Loucy (cell line): ENCODE measurements around the gene C1QTNF9B.

Source experiments
- EZH2phosphoT487 ChIP-seq: fragments of 200-600 bp; IDR thresholded peaks from 2 replicates; pipeline ENCODE4 v1.6.1; 2018; ENCODE audit warnings: antibody characterized with exemption, mild to moderate bottlenecking, moderate library complexity, borderline replicate concordance
- TF ChIP-seq, protein P1 (sequence below): fragments of 200-600 bp; sonication (generic); conservative IDR thresholded peaks from 2 replicates; pipeline ENCODE4 v1.5.1; 2014; ENCODE audit warnings: mild to moderate bottlenecking, antibody characterized with exemption, low read length

DNA sequence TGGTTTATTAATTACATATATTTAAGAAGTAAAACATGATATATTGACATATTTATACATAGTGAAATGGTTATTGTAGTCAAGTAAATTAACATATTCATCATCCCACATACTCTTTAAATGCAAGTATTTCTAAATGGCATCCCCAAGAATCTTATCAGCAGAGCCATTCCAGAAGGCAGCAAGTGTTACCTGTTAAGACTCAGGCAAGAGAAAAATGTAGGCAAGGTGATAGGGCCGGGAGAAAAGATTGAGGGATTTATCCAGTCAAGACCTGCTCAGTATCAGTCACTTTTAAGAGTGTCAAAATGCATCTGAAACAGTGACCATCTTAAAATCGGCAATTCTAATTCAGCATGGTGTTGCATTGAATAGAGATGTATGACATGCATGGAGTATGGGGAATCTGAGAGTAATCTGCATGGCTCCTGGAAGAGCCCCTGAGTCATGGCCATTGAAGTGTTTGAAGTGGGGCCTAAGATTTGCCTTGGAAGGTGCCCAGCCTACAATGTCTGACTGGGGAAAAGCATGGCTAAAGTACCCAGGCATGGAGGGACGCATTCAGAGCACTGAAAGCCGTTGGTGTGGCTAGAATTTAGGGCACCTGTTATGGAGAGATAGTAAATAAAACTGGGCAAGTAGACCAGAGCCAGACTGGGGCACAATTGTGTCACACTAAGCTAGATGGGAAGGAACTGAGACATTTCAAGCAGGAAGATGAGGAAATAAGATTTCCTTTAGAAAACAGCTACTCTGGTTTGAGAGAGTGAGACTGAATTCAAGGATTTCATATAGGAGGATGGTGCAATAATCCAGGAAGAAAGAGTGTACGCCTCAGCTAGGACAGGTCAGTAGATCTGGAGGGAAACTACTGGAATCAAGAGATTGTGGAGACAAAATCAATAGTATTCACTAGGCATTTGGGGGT lies 25.0 kb upstream of the C1QTNF9B start:
- TF ChIP-seq, protein P1, sequence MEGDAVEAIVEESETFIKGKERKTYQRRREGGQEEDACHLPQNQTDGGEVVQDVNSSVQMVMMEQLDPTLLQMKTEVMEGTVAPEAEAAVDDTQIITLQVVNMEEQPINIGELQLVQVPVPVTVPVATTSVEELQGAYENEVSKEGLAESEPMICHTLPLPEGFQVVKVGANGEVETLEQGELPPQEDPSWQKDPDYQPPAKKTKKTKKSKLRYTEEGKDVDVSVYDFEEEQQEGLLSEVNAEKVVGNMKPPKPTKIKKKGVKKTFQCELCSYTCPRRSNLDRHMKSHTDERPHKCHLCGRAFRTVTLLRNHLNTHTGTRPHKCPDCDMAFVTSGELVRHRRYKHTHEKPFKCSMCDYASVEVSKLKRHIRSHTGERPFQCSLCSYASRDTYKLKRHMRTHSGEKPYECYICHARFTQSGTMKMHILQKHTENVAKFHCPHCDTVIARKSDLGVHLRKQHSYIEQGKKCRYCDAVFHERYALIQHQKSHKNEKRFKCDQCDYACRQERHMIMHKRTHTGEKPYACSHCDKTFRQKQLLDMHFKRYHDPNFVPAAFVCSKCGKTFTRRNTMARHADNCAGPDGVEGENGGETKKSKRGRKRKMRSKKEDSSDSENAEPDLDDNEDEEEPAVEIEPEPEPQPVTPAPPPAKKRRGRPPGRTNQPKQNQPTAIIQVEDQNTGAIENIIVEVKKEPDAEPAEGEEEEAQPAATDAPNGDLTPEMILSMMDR, result no peak
- no peak for TF ChIP-seq EZH2phosphoT487
